Activated CD8-positive, alpha-beta memory T cell treated with anti-CD3 and anti-CD28 coated beads, Interleukin-2, amount 50 U/mL, for 48 hours (primary cell): Measurements from ENCODE around the gene KRT14.
"Not testable (repeated sequence)": the region's sequence is repeated elsewhere in the genome, so short reads cannot be mapped to it uniquely, and the experiment has no call there.

Source experiments
- DNase-seq: peaks from one replicate; pipeline ENCODE4 v3.0.0-alpha.2; 2020

Gene KRT14

DNA sequence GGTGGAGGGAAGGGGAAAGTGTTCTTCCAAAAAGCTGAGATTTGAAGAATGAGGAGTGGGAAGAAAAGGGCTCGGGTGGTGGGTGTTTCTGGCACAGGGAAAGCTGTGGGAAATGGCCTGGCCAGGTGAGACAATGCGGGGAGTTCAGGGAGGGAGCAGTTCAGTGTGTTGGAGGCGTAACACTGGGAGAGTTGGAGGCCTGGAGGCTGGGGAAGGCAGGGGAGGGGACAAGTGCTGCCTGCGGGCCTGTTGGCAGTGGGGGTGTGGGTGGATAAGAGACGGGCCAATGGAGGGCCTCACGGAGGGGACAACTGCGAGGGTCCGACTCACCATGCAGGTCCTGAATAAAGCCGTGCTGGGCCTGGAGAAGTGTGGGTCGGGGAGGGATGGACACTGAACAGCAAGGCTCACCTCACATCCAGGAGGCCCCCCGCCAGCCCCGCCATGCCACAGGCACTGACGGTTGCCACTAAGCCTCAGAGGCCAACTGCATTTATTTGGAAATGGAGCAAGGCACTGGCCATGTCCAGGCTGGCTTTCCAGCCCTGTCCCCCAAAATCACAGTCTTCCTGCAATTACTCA lies 40.8 kb downstream of the KRT14 start:
- no peak for DNase-seq

DNA sequence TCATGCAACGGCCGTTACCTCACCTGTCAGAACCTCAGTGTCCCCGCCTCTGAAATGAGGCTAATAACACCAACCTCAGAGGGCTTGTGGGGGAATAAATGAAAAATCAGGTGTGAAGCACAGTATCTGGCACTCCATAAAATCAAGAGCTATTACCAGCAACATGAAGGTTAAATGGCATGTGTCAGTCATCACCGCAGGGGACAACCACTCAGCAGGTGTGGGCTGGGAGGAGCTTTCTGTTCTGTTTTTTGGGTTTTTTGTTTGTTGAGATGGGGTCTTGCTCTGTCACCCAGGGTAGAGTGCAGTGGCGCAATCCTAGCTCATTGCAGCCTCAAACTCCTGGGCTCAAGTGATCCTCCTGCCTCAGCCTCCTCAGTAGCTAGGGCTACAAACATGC lies 41.8 kb downstream of the KRT14 start:
- no peak for DNase-seq

DNA sequence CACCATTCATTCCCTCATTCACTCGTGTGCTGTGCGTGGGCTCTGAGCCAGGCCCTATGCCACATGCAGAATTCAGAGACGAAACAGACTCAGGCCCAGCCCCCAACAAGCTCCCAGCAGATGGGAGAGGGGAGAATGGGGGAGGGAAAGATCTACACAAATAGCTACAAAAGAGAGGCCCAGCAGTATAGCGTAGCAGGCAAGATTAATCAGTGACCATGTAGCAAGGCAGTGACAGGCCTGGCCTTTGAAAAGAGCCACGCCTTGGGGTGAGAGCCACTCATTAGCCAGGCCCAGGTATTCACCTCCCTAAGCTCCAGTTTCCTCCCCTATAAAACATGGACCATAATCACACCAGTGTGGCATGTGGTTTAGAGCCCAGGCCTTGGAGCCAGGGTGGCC lies 42.2 kb downstream of the KRT14 start:
- DNase-seq = no peak

DNA sequence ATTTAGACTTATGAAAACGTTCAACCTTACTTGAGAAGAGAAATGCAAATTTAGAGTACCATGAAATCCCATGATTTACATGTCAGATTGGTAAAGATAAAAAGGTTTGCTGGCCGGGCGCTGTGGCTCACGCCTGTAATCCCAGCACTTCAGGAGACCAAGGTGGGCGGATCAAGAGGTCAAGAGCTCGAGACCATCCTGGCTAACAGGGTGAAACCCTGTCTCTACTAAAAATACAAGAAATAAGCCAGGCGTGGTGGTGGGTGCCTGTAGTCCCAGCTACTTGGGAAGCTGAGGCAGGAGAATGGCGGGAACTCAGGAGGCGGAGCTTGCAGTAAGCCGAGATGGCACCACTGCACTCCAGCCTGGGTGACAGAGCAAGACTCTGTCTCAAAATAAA lies 43.9 kb downstream of the KRT14 start:
- DNase-seq = not testable (repeated sequence)

DNA sequence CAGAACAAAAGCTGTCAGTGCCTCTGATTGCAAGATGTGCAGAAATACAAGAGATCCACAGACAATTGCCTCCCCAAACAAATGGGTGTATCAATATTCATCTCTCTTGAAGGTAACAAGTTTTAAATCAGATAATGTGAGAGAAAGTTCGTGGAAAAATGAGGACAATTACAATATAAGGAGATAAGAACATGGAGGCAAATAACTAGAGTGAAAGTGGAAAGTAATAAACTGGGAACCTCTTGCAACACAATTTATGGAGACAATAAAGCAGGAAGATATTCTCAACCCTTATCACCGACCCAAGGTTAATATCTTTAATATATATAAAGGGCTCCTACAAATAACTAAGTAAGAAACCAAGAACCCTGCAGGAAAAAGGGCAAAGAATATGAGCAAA lies 44.3 kb downstream of the KRT14 start:
- DNase-seq = no peak

DNA sequence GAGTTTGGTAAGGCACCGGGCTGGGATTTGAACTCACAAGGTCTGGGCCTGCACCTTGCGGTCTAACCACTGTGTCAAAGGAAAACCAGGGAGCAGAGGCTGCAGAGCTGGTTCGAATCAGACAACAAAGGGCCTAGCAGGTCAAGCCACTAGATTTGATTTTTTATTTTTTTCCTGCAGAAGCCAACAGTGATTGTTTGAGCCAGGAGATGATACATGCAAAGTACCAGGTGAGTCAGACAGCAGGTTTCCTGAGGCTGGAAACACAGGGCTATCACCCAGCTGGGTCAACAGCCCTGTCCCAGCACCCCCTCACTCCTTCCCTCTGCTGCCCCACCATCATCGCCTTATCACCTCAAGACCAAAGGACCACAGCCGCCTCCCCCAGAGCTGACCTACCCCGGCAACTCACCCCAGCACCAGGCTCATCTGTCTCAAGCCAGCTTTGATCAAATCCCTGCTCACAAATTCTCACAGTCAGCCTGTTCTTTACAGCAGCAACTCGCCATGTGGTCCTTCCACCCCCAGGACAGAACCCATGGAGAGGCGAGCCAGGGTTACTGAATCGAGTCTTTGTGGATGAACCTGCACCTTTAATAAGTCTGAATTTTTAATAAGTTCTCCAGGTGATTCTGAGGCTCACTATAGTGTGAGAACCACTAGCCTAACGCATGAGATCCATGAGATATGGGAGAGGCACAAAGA lies 45.6 kb downstream of the KRT14 start:
- no peak for DNase-seq

DNA sequence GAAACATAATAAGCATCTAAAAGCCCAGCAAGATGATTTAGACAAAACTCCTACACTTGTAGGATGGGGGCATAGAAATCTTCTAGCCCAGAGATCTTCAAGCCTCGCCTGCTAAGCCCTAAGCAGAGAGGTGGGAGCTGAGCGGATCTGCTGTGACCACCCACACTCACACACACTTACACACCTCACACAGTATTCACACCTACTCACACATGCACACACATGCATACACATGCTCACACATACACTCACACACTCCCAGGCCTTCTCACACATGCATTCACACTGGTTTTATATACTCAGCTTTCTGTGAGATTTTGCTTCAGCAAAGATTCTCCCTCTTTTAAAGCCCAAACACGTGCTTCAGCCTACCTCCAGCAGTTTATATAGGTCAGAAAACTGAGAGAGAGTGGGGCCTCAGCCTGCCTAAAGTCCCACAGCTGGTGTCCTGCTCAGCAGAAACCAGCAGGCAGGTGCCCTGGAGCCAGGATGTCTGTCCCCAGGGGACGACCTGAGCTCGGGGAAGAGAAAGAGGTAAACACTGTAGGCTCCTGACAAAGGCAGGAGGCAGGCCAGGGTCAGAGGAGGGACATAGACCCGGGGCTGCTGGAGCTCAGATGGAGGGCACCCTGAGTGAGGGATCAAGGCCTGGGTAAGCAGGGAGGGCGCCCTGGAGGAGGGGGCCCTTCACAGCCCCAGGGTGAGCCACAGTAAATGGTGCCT lies 46.6 kb downstream of the KRT14 start:
- DNase-seq = no peak

DNA sequence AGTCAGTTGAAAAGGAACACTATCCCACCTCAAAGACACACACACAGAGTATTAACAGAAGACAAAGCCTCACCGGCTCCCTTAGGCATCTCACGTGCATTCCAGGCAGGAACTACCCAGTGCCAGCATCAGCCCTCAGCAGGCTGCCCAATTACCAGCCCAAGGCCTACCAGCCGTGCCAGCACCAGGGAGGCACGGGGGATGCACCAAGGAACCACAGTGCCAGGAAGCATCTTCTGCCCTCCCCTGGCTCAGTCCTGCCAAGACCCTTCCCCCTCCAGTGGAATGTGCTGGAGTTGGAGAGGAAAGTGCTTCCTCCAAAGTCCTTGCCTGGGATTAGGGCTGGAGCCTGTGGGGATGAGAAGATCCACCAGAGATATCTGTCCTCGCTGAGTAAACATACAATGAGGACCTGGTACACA lies 47.6 kb downstream of the KRT14 start:
- DNase-seq = no peak

DNA sequence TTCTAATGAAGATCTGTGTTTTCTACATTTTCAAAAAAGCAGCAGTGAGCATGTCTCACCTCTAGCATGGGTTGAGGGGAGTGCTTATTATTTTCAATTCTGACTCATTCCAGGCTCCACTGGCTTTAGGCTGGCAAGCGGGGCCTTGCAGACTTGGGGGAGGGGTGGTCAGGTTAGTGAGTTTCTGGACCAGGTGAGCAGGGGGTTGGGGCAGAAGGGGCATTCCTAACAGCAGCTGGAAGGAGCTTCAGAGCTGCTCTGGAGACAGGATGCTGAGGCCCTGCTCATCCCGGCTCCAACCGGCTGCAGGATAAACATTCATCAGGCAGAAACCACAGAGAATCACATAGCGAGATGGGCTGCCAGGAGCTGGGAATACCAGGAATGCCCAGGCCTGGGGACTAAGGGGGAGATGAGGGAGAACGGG lies 48.1 kb downstream of the KRT14 start:
- no peak for DNase-seq

DNA sequence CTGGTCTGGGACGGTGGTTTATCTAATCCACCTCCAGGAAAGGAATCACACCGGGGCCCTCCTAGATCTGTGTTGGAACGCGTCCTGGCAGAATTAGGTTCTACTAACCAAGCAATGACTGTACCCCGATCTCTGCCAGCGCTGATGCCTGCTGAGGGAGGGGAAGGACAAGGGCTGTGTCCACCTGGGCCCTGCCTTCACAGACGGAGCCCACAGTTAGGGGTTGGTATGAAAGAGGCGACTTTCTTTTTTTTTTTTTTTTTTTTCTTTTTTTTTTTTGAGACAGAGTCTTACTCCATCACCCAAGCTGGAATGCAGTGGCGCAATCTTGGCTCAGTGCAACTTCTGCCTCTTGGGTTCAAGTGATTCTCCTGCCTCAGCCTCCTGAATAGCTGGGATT lies 48.7 kb downstream of the KRT14 start:
- no peak for DNase-seq

DNA sequence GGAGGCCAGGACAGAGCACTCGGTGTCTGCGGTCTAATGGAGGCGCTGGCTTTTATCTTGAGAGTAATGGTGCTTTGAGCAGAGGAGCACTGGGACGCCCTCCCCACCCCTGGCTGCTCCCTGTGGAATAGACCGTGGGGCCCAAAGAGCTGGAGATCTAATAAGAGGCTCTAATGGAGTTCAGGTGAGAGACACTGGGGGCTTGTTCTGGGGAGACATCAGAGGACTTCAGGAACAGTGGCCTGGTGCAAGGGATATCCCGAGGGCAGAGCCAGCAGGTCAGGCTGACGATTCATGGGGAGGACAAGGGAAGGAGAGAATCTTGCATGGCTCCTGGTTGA lies 49.1 kb downstream of the KRT14 start:
- DNase-seq = no peak

DNA sequence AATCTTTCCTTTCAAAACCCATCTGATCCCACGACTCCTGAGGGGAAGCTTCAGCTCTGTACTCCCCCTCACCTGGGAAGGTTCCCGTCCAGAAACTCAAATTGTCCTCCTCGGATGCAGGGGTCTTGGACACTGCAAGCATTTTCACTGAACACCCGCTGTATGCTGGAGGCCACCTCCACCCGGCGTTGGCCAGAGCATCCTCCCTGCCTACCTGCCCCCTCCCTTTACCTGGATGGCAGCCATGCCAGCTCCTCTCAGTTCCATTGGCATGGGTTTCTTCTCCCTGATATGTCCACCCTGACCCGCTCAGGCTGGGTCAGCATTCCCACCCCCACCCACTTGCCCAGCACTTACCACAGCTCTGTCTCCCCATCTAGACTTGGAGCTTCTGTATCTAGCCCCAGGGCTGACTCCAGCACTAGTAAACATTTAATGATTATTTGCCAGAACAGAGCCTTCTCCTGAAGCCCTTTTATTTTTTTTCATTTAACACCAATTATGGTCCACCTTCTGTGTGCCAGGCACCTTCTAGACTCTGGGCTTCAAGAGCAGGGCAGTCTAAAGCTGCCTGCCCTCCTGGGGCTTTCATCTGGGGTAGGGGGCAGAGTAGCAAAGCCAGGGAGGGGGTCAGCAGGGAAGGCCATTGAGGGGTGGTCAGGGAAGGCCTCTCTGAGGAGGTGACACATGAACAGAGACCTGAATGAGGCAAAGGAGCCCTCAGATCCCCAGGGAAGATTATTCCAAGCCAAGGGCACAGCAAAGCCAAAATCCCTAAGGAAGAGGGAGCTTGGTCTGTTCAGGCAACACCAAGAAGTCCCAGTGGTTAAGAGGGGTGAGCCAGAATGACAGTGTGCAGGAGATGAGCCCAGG lies 49.7 kb downstream of the KRT14 start:
- no peak for DNase-seq

DNA sequence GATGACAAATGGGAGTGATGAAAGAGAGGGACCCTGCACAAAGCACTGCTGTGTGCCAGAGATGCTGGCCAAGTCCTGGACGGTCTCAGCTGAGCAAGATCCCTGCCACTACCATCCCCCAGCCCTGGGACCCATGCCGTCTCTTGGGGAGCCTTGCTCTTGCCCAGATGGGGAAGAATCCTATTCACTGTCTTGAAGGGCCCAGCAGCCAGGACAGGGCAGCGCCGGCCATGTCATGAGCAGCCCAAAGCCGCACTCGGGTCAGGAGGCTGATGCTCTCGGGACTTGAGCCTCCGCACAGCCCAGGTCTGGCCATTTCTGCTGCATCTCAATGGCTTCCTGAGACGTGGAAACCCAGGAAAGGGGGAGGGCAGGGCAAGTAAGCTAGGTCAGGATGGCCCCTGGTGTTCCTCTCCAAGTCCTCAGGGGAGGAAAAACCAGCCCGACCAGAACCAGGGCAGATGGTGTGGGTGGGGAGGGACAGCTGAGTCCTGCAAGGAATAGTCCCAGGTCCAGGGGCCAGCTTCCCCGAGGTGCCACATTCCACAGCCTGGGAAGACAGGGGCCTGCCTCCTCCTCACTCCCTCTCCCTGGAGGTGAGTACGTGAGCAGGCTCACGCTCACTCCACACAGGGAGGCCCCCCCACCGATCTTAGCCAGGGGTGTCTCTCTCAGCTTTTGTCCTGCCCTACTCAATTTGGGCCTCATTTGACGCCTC lies 50.8 kb downstream of the KRT14 start:
- no peak for DNase-seq

DNA sequence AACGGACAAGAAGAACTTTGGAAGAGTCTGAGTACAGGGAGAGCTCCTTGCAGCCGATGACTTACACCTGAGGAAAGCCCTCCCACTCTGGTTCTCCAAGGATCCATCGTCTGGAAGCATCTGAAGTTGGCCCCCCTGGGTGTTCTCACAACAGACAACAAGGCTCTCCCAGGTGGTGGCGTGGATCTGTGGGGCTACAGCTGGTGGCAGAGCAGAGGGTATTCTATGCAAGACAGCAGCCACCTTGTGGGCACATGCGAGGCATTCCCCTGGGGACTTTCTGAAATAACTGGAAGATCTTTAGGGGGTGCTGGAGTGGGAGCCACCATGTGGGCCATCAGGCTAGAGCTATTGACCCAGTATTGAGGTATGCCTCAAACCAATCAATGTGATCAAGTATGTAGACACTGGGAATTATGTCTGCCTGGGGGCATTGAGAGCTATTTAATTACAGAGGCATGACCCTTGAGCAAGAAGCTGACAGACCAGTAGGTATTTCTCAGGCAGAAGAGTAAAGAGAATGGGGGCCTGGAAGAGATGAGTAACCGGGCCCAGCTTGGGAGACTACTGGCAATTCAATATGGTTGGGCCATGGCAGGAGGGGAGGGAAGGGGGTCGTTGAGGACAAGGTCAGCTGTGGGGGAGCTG lies 51.7 kb downstream of the KRT14 start:
- DNase-seq = no peak

DNA sequence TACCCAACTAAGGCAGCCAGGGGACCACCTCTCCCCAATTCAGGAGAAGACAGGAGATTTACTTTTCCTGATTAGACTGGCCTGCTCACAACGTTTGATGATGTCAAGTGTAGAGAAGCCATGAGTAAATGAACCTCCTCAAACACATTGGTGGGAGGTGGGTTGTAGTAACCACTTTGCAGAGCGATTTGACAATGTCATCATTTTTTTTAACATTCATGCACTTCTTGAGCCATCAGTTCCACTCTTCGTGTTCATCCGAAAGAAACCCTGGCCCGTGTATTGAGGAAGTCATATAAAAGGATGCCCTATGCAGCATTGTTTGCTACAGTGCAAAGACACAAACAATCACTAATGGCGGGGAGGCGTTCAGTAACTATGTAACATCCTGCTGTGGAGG lies 53.1 kb downstream of the KRT14 start:
- DNase-seq = no peak

DNA sequence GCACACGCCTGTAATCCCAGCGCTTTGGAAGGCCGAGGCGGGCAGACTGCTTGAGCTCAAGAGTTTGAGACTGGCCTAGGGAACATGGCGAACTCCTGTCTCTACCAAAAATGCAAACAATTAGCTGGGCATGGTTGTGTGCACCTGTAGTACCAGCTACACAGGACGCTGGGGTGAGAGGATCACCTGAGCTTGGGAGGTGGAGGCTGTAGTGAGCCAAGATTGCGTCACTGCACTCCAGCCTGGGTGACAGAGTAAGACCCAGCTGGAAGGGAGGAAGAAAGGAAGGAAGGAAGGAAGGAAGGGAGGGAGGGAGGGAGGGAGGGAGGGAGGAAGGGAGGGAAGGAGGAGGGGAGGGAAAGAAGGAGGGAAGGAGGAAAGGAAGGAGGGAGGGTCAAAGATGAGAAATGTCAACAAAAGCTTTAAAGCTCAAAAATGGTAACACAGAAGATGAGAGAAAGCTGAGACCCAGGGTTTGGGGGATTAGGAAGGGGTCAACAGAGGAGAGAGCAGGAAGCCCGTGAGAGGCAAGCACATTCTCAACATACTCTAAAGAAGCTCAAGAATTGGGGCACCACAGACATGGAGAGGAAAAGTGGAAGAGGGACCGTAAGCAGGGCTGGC lies 53.6 kb downstream of the KRT14 start:
- no peak for DNase-seq
